LNCaP clone FGC (cell line): Measurements from ENCODE around the gene ZSCAN20.

Source experiments
- DNase-seq: peaks from one replicate; pipeline ENCODE4 v3.0.0-alpha.2; 2011; ENCODE audit warnings: low read depth
- H3K4me3 ChIP-seq: 2 replicates; pipeline ENCODE4 v1.5.1; 2011; ENCODE audit warnings: mild to moderate bottlenecking, low read depth, low read length, control low read depth
- TF ChIP-seq, protein P1 (sequence below): IDR thresholded peaks from 2 replicates; pipeline ENCODE4 v1.5.1; 2012; ENCODE audit warnings: mild to moderate bottlenecking; ENCODE audit not compliant: control insufficient read depth, insufficient read depth; ENCODE audit errors: extremely low read depth

ZSCAN20 gene

DNA sequence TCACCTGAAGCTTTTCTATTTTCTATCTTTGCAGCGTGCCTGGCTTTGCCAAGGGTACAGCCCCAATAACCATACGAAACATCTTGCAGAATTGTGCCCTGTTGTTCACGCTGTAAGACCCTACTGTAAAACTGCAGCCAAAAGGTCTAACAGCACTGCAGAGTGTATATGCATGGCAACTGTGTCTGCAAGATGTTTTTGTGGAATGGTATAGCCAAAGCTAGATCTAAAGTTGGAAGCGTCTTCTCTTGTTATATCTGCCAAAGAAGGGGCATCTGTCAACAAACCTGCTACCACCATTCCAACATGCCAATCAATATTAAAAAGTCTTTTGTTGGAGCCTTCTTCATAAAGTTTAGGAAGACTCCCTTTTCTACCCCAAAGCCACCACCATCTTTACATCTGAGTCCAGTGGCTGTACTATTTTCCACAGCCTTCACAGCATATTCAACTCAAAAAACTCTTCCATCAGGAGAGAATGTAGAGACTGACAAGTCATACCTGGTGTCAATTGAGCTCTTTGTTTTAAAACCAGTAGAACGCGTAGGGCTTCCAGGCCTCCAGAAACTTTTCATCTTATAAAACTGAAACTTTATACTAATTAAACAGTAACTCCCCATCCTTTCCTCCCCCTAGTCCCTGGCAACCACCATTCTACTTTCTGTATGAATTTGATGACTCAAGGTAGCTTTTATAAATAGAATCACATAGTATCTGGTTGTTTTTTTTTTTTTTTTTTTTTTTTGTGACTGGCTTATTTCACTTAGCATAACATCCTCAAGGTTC, 40.0 kb downstream of the ZSCAN20 start:
- DNase-seq, result peak; percentile 32
- TF ChIP-seq, protein P1, sequence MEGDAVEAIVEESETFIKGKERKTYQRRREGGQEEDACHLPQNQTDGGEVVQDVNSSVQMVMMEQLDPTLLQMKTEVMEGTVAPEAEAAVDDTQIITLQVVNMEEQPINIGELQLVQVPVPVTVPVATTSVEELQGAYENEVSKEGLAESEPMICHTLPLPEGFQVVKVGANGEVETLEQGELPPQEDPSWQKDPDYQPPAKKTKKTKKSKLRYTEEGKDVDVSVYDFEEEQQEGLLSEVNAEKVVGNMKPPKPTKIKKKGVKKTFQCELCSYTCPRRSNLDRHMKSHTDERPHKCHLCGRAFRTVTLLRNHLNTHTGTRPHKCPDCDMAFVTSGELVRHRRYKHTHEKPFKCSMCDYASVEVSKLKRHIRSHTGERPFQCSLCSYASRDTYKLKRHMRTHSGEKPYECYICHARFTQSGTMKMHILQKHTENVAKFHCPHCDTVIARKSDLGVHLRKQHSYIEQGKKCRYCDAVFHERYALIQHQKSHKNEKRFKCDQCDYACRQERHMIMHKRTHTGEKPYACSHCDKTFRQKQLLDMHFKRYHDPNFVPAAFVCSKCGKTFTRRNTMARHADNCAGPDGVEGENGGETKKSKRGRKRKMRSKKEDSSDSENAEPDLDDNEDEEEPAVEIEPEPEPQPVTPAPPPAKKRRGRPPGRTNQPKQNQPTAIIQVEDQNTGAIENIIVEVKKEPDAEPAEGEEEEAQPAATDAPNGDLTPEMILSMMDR, result no peak
- no peak overlapping the region for H3K4me3 ChIP-seq

DNA sequence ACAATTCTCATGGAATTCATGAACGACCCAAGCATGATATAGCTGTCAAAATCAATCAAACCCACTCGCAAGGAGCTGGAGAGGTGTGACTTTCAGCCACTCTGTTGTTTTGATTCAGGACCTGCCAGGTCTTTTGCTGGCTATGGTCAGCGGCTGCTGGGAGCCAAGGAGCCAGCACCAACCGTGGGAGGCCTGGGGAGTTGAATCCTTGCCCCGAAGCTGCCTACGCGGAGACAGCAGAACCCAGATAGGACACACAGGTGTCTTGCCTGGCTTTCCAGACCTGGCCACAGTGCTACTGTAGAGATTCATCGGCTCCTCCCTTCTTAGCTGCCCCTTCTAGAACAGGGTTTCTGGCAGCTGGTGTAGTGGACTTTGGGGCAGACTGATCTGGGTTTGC, 42.7 kb downstream of the ZSCAN20 start:
- no peak for DNase-seq
- TF ChIP-seq, protein P1, result no peak
- no peak overlapping the region for H3K4me3 ChIP-seq

DNA sequence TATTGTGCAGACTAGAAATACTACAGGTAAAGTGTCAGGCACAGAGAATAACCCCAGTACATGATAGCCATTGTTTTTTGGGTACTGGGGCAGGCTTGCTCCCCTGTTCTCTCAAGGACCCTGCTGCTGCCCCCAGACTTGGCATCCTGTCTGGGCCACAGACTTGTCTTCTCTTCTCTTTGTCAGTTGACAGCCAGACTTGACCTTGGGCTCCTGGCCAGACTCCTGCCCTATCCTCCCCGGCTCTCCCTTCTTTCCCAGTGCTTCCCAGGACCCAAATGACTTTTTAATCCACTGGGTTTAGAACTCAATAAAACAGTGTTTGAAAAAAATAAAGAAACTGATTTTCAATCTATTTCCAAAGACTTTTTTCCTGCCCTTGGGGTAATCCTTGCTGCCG, 43.2 kb downstream of the ZSCAN20 start:
- DNase-seq, result no peak
- no peak overlapping the region for H3K4me3 ChIP-seq
- TF ChIP-seq, protein P1, result no peak

DNA sequence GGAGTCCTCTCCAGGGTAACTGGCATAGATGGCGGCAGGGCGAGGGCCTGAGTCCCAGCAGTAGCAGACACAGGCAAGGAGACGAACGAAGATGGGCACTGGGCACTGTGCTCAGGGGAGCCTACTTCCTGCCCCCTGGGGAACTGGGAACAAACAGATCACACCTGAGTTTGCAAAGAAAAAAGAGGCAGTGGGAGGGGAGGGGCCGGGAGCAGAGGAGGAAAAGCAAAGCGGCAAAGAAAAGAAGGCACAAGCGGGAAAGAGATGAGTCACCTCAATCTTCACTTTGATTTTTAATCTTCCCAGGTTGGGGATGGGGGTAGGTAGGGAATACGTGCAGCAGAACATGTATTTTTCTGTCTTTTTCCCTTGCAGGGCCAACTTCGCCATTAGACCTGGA, 44.0 kb downstream of the ZSCAN20 start:
- no peak overlapping the region for H3K4me3 ChIP-seq
- TF ChIP-seq, protein P1, result no peak
- DNase-seq, result no peak

DNA sequence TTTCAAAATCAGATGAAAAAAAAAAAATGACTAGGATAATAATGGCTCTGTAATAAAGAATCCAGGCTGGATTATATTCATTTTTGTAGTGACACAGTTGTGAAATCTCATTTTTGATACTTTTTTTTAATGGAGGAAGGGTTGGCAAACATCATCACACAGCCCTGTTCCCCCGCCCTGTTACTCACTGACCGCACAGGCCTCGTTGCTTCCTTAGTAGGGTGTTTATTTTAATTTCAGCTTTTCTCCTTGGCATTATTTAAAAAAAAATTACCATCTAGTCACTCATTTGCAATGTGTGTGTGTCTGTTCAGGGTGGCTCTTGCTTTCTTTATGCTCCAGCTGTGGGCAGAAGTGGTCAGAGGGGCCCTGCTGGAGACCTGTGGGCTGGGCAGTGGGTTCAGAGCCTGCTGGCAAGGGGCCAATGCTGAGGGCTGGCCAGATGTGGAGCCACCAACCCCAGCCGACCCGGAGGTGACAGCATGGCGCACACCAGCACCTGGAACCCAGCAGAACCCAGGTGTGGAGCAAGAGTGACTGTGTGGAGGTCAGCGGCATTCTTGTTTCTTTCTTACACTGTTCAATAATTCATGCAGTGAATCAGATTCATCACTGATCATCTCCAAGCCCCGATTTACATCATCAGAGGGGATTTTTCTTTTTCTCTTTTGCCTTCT, 44.6 kb downstream of the ZSCAN20 start:
- no peak for DNase-seq
- H3K4me3 ChIP-seq, result no peak overlapping the region
- TF ChIP-seq, protein P1, result no peak

DNA sequence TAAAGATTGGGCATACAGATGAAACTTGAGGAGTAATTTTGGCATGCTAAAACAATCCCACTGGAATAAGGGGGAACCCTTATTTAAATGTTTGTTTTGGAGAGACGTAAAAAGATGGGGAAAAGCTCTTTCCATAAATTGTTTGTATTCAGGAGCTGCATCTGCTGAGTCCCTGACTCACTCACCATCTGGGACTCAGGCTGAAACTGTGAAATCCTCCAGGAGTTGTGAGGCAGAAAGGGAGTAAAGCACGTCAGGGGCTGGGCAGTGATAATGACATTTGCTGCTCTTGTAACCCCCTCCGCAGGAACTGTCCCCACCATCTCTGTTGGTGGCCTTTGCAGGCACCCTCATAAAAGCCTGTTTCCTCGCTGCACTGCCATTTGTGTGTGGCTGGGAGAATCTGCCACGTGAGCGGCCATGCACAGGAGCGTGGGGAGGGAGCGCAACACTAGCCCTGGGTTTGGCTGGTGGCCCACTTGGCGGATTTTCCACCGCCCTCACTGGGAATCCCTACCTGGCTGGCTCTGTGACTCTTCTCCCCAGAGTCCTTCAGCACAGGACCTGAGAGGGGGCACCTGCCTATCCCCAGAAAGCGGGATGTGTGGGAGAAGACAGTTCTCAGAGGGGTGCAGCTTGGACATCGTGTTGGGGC, 45.3 kb downstream of the ZSCAN20 start:
- no peak overlapping the region for H3K4me3 ChIP-seq
- no peak for DNase-seq
- TF ChIP-seq, protein P1, result no peak
